NCI-H748 (cell line): ENCODE results near the gene NPDC1.
"Not testable (repeated sequence)": the region's sequence is repeated elsewhere in the genome, so short reads cannot be mapped to it uniquely, and the experiment has no call there.

Experiments
- DNase-seq: peaks from one replicate; lab custom pipeline; 2025; ENCODE audit not compliant: unreplicated experiment; lab: John Stamatoyannopoulos, UW

The NPDC1 gene

GRCh38 chr9:137042751-137043727 is 2.9 kb downstream of the NPDC1 start:
- no peak for DNase-seq

GRCh38 chr9:137041124-137041523 is 4.9 kb downstream of the NPDC1 start:
- no peak for DNase-seq

GRCh38 chr9:137040568-137040967 is 5.4 kb downstream of the NPDC1 start:
- DNase-seq = no peak

GRCh38 chr9:137039611-137040366 is 6.2 kb downstream of the NPDC1 start:
- DNase-seq = no peak

GRCh38 chr9:137038916-137039315 is 7.1 kb downstream of the NPDC1 start:
- no peak for DNase-seq

- DNase-seq = no peak
Measured at GRCh38 chr9:137037483-137037882, 8.5 kb downstream of the NPDC1 start.

GRCh38 chr9:137037035-137037434 is 8.9 kb downstream of the NPDC1 start:
- no peak for DNase-seq

- no peak for DNase-seq
Measured at GRCh38 chr9:137035937-137036336, 10.0 kb downstream of the NPDC1 start.

GRCh38 chr9:137035507-137035834 is 10.5 kb downstream of the NPDC1 start:
- DNase-seq = no peak

- peak; percentile 88 for DNase-seq
Measured at GRCh38 chr9:137034709-137035506, 11.1 kb downstream of the NPDC1 start.

- DNase-seq = peak; percentile 34
Measured at GRCh38 chr9:137034039-137034708, 11.8 kb downstream of the NPDC1 start.

- not testable (repeated sequence) for DNase-seq
Measured at GRCh38 chr9:137033481-137033880, 12.5 kb downstream of the NPDC1 start.

- DNase-seq = no peak
Measured at GRCh38 chr9:137032858-137033257, 13.1 kb downstream of the NPDC1 start.

GRCh38 chr9:137031904-137032640 is 13.9 kb downstream of the NPDC1 start, which contains the start of gene FUT7:
Gene FUT7, minus strand, starts transcription at chr9:137032088. Its CDS starts 97 bp downstream, at chr9:137031991.
- no peak for DNase-seq

- DNase-seq = no peak
Measured at GRCh38 chr9:137030538-137031527, 15.1 kb downstream of the NPDC1 start.

GRCh38 chr9:137030006-137030405 is 16.0 kb downstream of the NPDC1 start:
- no peak for DNase-seq

GRCh38 chr9:137029058-137029936 is 16.7 kb downstream of the NPDC1 start:
- peak; percentile 72 for DNase-seq
